Hematopoietic multipotent progenitor cell treated with erythropoietin and hydrocortisone succinate and interleukin-3 and kit ligand, for 6 days (in vitro differentiated cells): ENCODE data around the gene GAPDH.
"Not testable (repeated sequence)": the region's sequence is repeated elsewhere in the genome, so short reads cannot be mapped to it uniquely, and the experiment has no call there.

ENCODE experiments used
- DNase-seq: peaks from one replicate; pipeline ENCODE4 v3.0.0-alpha.2; 2015

The GAPDH gene

DNA sequence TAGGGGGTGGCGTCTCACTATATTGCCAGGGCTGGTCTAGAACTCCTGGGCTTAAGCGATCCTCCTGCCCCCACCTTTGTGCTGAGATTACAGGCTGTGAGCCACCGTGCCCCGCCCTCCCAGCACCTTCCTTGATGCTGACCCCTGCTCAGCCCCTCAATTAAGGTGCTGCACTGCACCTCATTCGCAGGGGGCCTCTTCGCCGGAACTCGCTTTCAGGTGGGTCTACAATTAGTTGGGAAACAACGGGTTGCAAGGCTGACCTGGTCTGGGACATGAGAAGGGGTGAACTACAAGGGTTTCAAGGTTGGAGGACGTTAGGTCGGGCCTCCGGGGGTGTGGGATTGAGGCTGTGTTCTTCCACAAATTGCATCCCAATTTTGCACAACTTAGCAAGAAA is 35.0 kb downstream of the GAPDH start:
- no peak for DNase-seq

DNA sequence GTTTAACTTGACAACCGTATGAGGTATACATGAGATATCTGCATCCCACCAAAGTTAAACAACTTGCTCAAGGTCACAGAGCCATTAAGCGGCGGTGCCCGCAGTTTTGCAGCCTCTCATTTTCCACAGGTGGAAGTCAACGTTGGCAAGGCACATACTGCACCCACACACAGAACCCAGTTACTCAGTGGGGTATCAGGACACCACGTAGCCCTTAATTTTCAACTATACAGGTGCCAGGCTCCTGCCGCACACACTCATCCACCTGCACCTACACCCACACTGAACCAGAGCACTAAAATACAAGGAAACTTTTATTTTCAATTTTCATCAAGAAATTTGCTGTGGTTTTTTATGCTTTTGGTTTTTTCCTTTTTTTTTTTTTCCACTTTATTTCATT is 35.5 kb downstream of the GAPDH start:
- DNase-seq = no peak

DNA sequence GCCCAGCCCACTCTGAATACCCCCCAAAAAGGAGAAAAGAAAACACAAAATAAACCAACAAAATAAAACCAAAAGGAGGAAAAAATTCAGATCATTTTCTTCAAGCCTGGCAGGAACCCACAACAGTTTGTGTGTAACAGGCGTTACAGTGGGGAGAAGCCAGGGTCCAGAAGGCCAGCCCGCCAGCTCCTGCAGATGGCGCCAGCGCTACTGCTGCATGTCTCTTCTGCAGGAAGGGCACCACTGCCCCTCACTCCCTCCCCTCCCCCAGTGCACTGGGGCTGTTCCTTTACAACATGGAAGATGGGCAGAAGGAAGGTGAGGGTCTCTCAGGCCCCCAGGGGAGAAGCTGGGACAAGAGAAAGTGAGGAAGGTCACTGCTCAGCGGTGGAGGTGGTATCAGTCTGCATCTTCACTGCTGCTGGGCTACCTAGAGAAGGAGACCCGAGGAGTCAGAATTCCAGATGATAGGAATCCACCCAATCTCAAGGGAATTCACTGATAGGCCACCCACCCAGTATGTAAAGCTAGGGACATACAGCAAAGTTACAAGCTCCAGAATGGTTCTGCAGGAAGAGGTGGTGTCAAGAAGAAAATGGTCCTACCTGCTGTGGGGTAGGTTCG is 36.1 kb downstream of the GAPDH start:
- DNase-seq = peak; percentile 74

DNA sequence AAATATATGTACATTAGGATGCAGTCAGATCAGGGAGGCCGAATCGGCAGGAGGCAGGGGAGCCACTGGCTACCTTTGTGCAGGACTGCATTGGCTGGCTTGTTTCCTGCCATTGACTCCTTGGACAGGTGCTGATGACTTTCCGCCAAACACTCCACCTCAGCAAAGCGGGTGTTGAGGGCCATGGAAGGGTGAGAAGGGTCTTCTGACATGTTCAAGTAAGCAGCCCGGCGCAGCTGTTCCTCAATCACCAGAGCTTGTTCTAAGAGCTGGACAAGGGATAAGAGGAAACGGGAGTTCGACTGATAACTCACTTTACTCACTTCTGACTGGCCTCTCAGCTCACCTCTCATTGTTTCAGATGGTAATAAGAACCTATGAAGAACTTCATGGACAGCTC is 38.7 kb downstream of the GAPDH start:
- DNase-seq = no peak

DNA sequence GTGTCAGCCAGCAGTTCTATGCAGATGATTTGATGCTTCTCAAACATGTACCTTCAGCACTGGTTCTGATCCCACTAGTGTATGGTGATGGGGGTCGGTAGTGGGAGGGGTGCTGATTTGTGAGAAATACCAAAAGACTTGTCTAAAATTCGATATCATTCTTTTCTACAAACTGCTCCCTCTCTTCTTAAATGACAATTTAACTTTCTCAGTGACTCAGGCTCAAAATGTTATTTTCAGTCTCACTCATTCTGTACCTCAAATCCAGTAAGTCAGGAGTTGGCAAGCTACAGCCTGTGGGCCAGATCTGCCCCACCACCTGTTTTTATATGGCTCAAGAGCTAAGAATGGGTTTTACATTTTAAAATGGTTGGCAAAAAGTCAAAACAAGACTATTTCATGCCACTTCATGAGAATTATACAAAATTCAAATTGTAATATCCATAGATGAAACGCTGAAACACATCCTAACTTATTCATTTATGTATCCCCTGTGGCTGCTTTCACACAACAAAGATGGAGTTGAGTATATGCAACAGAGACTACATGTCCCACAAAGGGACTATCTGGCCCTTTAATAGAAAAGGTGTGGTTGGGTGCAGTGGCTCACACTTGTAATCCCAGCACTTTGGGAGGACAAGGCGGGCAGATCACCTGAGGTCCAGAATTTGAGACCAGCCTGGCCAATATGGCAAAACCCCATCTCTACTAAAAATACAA is 40.4 kb downstream of the GAPDH start:
- no peak for DNase-seq

DNA sequence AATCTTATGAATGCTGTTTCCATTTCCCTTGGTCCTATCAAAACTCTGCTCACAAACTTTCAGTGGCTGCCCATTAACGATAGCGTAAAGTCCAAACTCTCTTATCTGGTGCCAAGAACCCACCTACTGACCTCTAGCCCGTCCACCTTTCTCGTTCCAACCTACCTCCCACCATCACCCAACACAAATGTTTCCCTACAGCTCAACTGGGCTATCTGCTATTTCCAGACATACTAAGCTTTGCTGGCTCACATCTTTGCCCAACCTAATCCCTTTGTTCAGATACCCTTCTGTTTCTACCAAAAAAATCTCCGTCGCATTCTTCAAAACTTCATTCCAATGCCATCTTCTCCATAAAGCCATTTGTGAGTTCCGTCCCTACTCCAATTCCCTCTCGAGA is 41.3 kb downstream of the GAPDH start:
- DNase-seq = no peak

DNA sequence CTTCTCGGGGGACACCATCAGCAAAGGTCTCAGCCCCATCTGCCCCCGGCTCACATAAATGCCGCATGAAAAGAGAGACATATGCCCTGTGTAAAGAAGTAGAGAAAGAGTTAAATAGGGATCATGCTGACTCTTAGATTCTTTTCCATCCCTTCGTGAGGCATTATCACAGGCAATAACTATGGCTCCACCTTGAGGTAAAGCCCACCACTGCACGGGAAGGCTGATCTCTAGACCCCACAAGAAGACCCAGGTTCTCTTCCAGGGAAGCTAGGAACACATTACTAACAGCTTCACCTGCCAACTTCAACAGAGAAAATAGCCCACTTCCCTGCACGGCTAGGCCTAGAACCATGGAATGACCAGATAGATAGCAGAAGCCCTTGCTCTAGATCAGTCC is 47.9 kb downstream of the GAPDH start:
- DNase-seq = peak; percentile 29

DNA sequence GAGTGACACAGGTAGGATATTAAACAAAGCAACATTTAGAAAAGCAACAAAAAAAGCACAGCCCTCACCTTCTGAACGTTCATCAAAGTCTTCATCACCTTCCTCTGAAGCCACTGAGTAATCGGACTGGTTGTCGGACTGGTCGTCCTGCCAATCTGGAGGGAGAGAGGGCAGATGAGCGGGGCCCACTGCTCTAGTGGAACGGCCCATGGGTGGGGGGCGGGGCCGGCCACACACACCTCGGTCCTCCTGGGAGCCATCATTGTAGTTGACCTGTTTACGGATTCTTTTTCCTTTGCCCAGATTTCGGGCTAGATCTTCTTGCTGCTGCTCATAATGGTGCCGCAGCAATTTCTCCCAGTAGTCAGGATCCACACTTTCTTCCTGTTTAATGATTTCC is 48.6 kb downstream of the GAPDH start:
- DNase-seq = no peak

DNA sequence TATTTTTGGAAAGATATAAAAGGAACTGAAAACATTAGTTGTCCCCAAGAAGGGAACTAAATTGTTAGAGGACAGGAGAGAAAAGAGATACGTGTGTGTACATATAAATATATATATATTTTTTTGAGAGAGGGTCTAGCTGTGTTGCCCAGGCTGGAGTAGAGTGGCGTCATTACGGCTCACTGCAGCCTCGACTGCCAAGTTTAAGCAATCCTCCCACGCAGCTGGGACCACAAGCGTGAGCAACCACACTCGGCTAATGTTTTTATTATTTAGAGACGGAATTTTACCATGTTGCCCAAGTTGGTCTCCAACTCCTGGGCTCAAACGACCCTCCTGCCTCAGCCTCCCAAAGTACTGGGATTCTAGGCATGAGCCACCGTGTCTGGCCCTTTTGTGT is 50.0 kb downstream of the GAPDH start:
- no peak for DNase-seq

DNA sequence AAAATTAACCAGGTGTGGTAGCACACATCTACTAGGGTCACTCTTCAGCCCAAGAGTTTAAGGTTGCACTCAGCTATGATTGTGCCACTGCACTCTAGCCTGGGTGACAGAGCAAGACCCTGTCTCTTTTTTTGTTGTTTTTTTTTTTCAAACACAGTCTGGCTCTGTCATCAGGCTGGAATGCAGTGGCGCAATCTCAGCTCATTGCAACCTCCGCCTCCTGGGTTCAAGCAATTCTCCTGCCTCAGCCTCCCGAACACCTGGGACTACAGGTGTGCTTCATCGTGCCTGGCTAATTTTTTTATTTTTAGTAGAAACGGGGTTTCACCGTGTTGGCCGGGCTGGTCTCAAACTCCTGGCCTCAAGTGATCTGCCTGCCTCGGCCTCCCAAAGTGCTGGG is 52.3 kb downstream of the GAPDH start:
- DNase-seq = not testable (repeated sequence)
